HT1080 (cell line): ENCODE measurements around the gene ASB5. TPM values are rescaled to one million over a fixed set of nuclear protein-coding genes. Genes with fewer than 3 reads are reported as not detected.
"Not testable (repeated sequence)": the region's sequence is repeated elsewhere in the genome, so short reads cannot be mapped to it uniquely, and the experiment has no call there.

Experiments used
- DNase-seq: peaks from one replicate; pipeline ENCODE4 v3.0.0-alpha.2; 2015; ENCODE audit warnings: low read depth
- total RNA-seq: library from RNA; depleted of rRNA; stranded (reverse); fragments of >200 nt; shearing (Covaris generic); gene quantifications from 2 replicates; pipeline ENCODE4 v1.2.3, GENCODE V29; 2014

Gene ASB5
- total RNA-seq, 1 experiment from 2014 or later, result not detected

GRCh38 chr4:176223561-176223960 is 45.5 kb downstream of the ASB5 start:
- no peak for DNase-seq

DNA sequence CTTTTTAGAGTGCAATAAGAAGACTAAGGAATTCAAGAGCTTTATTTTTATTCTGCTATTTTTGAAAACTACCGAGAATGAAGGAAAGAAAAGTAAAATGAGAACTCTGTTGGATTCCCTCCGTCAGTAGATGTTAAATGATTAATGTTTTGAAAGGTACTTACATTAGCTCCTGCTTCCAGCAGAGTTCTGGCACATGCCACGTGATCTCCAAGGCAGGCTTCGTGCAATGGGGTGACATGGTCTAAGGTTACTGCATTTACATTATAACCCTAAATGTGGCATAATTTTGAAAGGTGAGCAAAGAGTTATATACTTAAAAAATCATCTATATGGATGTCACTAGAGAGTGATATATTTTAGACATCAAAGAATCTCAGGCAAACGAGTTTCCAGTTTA is 46.9 kb downstream of the ASB5 start:
- no peak for DNase-seq

DNA sequence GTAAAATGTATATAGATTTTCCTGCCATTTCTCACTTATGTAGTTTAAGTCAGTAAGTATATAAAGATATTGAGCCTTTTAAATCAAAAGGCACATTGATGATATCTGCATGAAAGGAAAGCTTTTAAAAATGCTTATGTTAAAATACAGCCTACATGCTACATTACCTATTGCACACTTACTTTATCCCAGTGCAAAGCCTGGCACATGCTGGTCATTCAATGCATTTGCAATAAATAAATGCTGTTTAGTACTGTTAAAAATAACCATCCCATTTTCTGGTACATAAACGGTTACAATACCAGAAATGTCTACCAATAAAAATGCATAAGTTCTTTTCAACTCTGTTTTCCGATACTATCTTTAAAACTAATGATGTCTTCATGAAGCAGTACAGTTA is 51.5 kb downstream of the ASB5 start:
- DNase-seq, result no peak

DNA sequence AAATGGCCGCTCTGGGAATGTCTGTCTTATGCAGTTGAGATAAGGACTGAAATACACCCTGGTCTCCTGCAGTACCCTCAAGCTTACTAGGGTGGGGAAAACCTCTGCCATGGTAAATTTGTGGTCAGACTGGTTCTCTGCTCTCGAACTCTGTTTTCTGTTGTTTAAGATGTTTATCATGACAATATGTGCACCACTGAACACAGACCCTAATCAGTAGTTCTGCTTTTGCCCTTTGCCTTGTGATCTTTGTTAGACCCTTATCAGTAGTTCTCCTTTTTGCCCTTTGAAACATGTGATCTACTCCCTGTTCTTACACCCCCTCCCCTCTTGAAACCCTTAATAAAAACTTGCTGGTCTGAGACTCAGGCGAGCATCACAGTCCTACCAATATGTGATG is 56.7 kb downstream of the ASB5 start:
- DNase-seq, result not testable (repeated sequence)

DNA sequence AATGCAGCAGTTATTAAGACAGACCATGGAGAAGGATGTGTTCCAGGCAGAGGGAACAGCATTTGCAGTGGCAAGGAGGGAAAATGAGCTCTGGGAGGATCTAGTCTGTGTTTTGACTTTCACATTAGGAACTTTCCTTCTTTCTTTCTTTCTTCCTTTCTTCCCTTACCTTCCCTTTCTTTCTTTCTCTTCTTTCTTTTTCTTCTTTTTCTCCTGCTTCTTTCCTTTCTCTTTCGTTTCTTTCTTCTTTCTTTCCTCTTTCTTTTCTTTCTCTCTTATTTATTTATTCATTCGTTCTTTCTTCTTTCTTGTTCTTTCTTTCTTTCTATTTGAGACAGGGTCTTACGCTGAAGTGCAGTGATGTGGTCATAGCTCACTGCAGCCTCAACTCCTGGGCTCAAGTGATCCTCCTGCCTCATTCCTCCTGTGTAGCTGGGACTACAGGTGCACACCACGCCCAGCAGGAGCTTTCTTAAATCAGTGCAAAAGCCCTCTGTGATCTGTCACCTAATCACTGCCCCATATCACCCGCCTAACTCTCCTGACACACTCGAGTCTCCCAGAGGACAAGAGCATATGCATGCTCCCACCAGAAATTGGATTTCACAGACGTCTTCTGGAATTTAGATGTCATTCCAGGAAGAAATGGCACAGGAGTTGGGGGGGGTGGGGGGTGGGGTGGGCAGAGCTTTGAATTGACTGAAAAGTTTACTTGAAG is 58.3 kb downstream of the ASB5 start:
- DNase-seq, result no peak

GRCh38 chr4:176210101-176210500 is 58.9 kb downstream of the ASB5 start:
- DNase-seq, result no peak

DNA sequence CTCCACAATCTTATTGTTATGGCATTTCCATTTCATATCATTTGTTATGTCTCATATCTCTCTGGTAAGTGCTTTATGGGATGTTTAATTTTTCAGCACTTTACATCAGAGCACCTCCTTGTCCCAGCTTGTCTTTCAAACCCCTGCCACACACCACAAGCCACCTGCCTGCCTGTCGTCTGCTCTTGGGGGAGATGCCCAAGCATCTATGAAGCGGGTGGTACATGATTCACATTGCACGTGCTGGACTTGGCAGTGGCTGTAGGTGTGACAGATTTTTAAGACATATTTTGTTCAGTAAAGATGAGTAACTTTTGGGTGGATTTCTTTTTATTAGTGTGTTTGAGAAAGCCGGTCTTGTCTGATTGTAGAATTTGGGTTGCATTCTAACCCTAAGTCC is 59.5 kb downstream of the ASB5 start:
- DNase-seq, result no peak

DNA sequence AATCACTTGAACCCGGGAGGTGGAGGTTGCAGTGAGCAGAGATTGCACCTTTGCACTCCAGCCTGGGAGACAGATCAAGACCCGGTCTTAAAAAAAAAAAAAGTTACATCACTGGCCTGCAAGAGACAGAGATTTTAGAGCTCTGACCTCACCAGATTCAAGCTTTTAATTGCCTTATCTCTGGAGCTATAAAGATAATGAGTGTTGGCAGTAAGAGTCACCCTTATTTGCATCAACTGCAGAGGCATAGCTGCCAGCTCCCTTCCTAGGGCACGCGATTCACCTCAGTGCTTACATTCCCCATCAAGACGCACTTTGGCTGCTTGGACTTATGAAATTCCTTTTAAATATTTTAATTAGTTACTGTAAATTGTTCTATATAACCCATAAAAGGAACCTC is 61.2 kb downstream of the ASB5 start:
- DNase-seq, result no peak

- no peak for DNase-seq
These were observed 63.7 kb downstream of the ASB5 start for GRCh38 chr4:176205299-176205698.

- DNase-seq, result no peak
These were observed 70.6 kb downstream of the ASB5 start for GRCh38 chr4:176198316-176198903.

DNA sequence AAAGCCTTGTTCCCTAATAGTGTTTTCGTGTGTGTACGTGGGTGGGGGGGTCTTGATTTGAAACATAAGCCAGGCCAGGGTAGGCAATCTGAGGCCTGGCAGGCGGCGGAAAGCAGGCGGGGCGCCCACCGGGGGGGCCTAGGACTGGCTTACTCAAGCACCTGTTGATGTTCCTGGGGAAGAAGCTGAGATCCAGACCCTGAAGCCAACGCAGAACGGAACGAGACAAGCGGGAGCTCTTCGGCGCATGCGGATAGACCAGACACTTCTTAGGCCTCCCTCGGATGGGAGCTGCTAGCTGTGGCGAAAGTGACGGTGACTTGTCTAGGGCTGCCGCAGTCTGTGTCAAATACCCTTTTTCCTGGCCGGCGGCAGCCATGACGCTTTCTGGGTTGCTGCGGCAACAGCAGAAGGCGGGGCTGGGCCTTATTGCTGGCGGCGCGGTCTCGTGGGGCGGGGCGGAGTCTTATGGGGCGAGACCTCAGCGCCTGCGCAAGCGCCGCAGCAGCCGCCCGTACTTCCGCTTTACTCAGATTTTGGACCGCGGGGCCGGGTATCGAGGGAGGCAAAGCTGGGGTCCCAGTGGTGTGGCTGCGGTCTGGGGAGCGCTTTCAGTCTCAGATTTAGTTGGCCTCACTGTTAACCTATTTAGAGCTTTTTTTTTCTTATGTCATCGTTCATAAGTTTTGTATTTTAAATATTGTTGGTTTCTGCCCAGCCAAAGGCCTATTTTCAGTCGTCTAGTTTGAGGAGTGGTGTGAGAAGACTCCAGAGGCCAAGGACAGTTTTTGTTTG is 73.6 kb downstream of the ASB5 start, which contains the start of gene SPATA4:
SPATA4 (minus strand) TSS at position 402 of the 795 bp plus-strand sequence; CDS start at position 379, 23 bp downstream.
- peak; percentile 89 for DNase-seq

DNA sequence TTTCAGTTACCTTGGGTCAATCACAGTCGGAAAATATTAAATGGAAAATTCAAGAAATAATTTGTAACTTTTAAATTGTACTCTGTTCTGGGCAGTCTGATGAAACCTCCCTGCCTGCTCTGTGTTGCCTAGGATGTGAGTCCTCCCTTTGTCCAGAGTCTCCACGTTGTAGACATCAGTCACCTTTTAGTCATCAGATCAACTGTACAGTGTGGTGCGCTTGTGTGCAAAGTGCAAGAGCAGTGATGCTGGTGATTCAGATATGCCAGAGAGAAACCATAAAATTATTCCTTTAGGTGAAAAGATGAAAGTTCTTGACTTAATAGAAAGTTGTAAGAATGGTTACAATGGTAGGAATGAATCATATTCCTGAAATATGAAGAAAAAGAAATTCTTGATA is 75.1 kb downstream of the ASB5 start:
- DNase-seq, result peak; percentile 85

DNA sequence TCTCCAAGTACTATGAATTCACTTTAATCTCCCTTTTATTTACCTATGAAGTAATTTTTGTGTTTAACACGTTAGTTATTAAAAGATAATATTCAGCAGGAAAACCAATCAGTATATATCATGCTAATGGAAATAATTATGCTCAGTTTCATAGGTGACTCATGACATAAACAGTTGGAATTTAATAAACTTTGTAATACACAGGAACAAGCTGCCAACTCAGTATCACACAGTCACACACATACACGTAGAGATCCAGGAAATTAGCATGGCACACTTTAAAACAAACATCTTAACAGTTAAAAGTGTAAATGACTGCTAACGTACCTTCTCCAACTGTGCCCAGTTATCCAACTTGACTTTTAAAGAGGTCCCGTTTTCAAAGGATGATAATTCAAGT is 75.9 kb downstream of the ASB5 start:
- DNase-seq, result peak; percentile 10

- peak; percentile 28 for DNase-seq
These were observed 77.0 kb downstream of the ASB5 start for GRCh38 chr4:176191974-176192373.

- DNase-seq, result no peak
These were observed 78.9 kb downstream of the ASB5 start for GRCh38 chr4:176189891-176190795.

GRCh38 chr4:176188654-176189053 is 80.4 kb downstream of the ASB5 start:
- no peak for DNase-seq

- DNase-seq, result peak; percentile 32
These were observed 81.4 kb downstream of the ASB5 start for GRCh38 chr4:176187624-176188023.

GRCh38 chr4:176186671-176187395 is 82.2 kb downstream of the ASB5 start:
- no peak for DNase-seq

- DNase-seq, result no peak
These were observed 83.0 kb downstream of the ASB5 start for GRCh38 chr4:176186067-176186466.

DNA sequence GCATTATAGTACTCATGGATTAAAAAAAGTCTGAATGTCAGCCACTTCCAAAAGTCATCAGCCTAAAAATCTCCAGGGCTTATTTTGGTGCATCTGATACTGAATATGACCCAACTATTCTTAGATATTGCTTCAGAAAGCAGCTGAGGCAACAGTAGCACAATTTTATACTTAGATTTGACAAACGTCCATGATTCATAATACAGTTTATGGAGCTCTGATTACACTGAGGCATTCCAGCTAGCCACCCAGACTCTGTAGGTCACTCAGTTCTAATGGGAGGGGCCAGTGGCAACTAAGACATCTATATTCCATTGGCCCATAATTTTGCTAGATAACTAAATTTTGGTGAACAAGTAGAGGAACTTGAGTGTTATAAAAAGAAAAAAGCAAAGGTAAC is 84.0 kb downstream of the ASB5 start:
- DNase-seq, result peak; percentile 38
